ENCODE measurements around the gene GLIS2. TPM values are rescaled to one million over a fixed set of nuclear protein-coding genes. Genes with fewer than 3 reads are reported as not detected.

Gene GLIS2
- total and polyA plus RNA-seq, 4 donors = 0.68 to 1.4 (median 1.1) TPM

- H3K27me3 ChIP-seq (ENCODE audit: control insufficient read depth in 4 of 4, insufficient read depth in 4 of 4, low read length in 3 of 4) = no peaks in the 10 kb centered on the region
- H3K9ac ChIP-seq (ENCODE audit: low read depth in 1 of 2, low read length in 2 of 2) = no peak overlapping the region
- no peak overlapping the region for H3K27ac ChIP-seq (ENCODE audit: low read depth in 1 of 2, low read length in 2 of 2)
- peaks cover 0 to 5% (median 4%) of the 10 kb centered on the region in 4 donors for H3K36me3 ChIP-seq (ENCODE audit: control insufficient read depth in 4 of 4, insufficient read depth in 3 of 4, low read depth in 1 of 4, low read length in 3 of 4)
- peaks cover 5 to 9% (median 8%) of the 10 kb centered on the region in 4 donors for H3K4me1 ChIP-seq (ENCODE audit: control insufficient read depth in 4 of 4, insufficient read depth in 4 of 4, low read length in 3 of 4)
- H3K4me3 ChIP-seq (ENCODE audit: low read depth in 1 of 3, low read length in 3 of 3) = no peak overlapping the region
- no peak for DNase-seq (ENCODE audit: low spot score)
- TF ChIP-seq GABPA (IDR thresholded peaks at IDR 0.05 in 1 of 2, conservative IDR thresholded peaks at IDR 0.05 in 1 of 2) (no peak), REST (IDR thresholded peaks at IDR 0.05) (no peak), HNF4A (conservative IDR thresholded peaks at IDR 0.05) (no peak), EGR1 (IDR thresholded peaks at IDR 0.05; ENCODE audit: low read depth in 2 of 2) (no peak), HNF4G (IDR thresholded peaks at IDR 0.05) (no peak), CTCF (IDR thresholded peaks at IDR 0.05; ENCODE audit: low read depth, low read length, missing input control) (no peak), RAD21 (IDR thresholded peaks at IDR 0.05) (no peak), ZBTB33 (IDR thresholded peaks at IDR 0.05) (no peak), NR2F2 (IDR thresholded peaks at IDR 0.05) (no peak), FOXA2 (IDR thresholded peaks at IDR 0.05) (no peak), TAF1 (conservative IDR thresholded peaks at IDR 0.05) (no peak), FOXA1 (IDR thresholded peaks at IDR 0.05) (no peak), YY1 (IDR thresholded peaks at IDR 0.05) (no peak), RXRA (IDR thresholded peaks at IDR 0.05) (no peak), SP1 (IDR thresholded peaks at IDR 0.05) (no peak), JUND (IDR thresholded peaks at IDR 0.05) (no peak)
- TF ChIP-seq, protein P1, sequence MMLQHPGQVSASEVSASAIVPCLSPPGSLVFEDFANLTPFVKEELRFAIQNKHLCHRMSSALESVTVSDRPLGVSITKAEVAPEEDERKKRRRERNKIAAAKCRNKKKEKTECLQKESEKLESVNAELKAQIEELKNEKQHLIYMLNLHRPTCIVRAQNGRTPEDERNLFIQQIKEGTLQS (IDR thresholded peaks at IDR 0.05) = no peak
- TF ChIP-seq, protein P2, sequence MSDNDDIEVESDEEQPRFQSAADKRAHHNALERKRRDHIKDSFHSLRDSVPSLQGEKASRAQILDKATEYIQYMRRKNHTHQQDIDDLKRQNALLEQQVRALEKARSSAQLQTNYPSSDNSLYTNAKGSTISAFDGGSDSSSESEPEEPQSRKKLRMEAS (IDR thresholded peaks at IDR 0.05) = no peak
- WGBS = 93% methylated on average over 37 of the region's 37 CpGs
- no peaks in the 10 kb centered on the region for H3K9me3 ChIP-seq (ENCODE audit: control insufficient read depth in 4 of 4, low read length in 3 of 4)
Observed at GRCh38 chr16:4364196-4365013, 48.5 kb downstream of the GLIS2 start.

Data from liver (tissue), 9 donors.